GM12878 (cell line): Measurements from ENCODE around the gene ASIP. TPM values are rescaled to one million over a fixed set of nuclear protein-coding genes. Genes with fewer than 3 reads are reported as not detected.

Source experiments
- ATAC-seq: fragments of 200-7000 bp; cut with Tn5 transposase; 3 replicates; pipeline ENCODE4 v1.9.1; 2020; ENCODE audit warnings: mild to moderate bottlenecking, moderate library complexity
- BruUV-seq: library from RNA; stranded (reverse); fragments of 400-500 nt; replicated peaks from 2 replicates; lab custom pipeline; 2021; lab: Mats Ljungman, UMichigan
- CTCF ChIA-PET: fragments of 300-600 bp; sonication (Branson Sonifier 250); formaldehyde crosslinking; extraction: SDS; loops from one replicate; lab custom pipeline; 2021; ENCODE audit warnings: inconsistent platforms; lab: Yijun Ruan, JAX
- POLR2A ChIA-PET: fragments of 350-600 bp; formaldehyde crosslinking; extraction: SDS; loops from one replicate; lab custom pipeline; 2021; ENCODE audit warnings: inconsistent platforms; lab: Charles Lee
- RAD21 ChIA-PET: fragments of 300-600 bp; sonication (Branson Sonifier 250); formaldehyde crosslinking; loops from one replicate; lab custom pipeline; 2023; ENCODE audit warnings: antibody characterized with exemption; ENCODE audit not compliant: unreplicated experiment; lab: Charles Lee
- SMC1A ChIA-PET: fragments of 300-600 bp; sonication (Branson Sonifier 250); formaldehyde crosslinking; loops from one replicate; lab custom pipeline; 2023; ENCODE audit not compliant: unreplicated experiment, uncharacterized antibody; lab: Charles Lee
- DNase-seq: peaks from one replicate; pipeline ENCODE4 v3.0.0-alpha.2; 2011; ENCODE audit warnings: low read depth, low spot score
- FAIRE-seq: peaks from 3 replicates; lab custom pipeline; 2011; peaks lifted over from hg19 to GRCh38; lab: Jason Lieb, UNC
- H2AFZ ChIP-seq: 2 replicates; pipeline ENCODE4 v1.6.0; 2011; ENCODE audit warnings: low read depth, low read length, control low read depth; ENCODE audit not compliant: control insufficient read depth
- H3K27ac ChIP-seq: 2 replicates; pipeline ENCODE4 v1.5.1; 2011; ENCODE audit warnings: control low read depth; ENCODE audit not compliant: control insufficient read depth, insufficient read depth
- H3K27me3 ChIP-seq, 2 experiments: replicated peaks in 1 of 2; 2 replicates each; pipeline versions ENCODE4 v1.6.0 to v1.6.1; 2011; ENCODE audit warnings: low read length in 1 of 2; ENCODE audit not compliant: control insufficient read depth in 2 of 2, insufficient read depth in 2 of 2
- H3K36me3 ChIP-seq, 2 experiments: 2 replicates each; pipeline ENCODE4 v1.5.1; 2011; ENCODE audit warnings: low read length in 1 of 2; ENCODE audit not compliant: control insufficient read depth in 2 of 2, insufficient read depth in 2 of 2
- H3K4me1 ChIP-seq: 2 replicates; pipeline ENCODE4 v1.6.1; 2011; ENCODE audit warnings: mild to moderate bottlenecking, low read length, moderate library complexity, mixed read lengths; ENCODE audit not compliant: control insufficient read depth, insufficient read depth
- H3K4me2 ChIP-seq: 2 replicates; pipeline ENCODE4 v1.6.0; 2011; ENCODE audit warnings: control low read depth; ENCODE audit not compliant: control insufficient read depth, insufficient read depth
- H3K4me3 ChIP-seq: fragments of 200-600 bp; sonication (generic); 2 replicates; pipeline ENCODE4 v1.5.1; 2016
- H3K79me2 ChIP-seq: 2 replicates; pipeline ENCODE4 v1.6.0; 2011; ENCODE audit warnings: low read length; ENCODE audit not compliant: control insufficient read depth, insufficient read depth
- H3K9ac ChIP-seq: 2 replicates; pipeline ENCODE4 v1.8.0; 2011; ENCODE audit warnings: low read length, control low read depth, mixed read lengths; ENCODE audit not compliant: control insufficient read depth, insufficient read depth
- H3K9me3 ChIP-seq: replicated peaks from 3 replicates; pipeline ENCODE4 v1.5.1; 2011; ENCODE audit warnings: mild to moderate bottlenecking, low read length; ENCODE audit not compliant: control insufficient read depth, insufficient read depth
- H4K20me1 ChIP-seq: 2 replicates; pipeline ENCODE4 v1.6.0; 2011; ENCODE audit not compliant: control insufficient read depth, insufficient read depth
- FOXK2 ChIP-seq: fragments of 450-650 bp; IDR thresholded peaks from 2 replicates; pipeline ENCODE4 v1.6.1; 2017; ENCODE audit warnings: mild to moderate bottlenecking, moderate library complexity
- NFYB ChIP-seq: IDR thresholded peaks from 2 replicates; pipeline ENCODE4 v1.6.1; 2011; ENCODE audit warnings: low read depth, mild to moderate bottlenecking, low read length, improper control_type of control experiment, moderate library complexity; ENCODE audit not compliant: insufficient read depth
- NR2C1 ChIP-seq: fragments of 450-650 bp; IDR thresholded peaks from 2 replicates; pipeline ENCODE4 v1.6.1; 2017; ENCODE audit warnings: antibody characterized with exemption, mild to moderate bottlenecking, moderate library complexity
- RFX5 ChIP-seq: IDR thresholded peaks from 2 replicates; pipeline ENCODE4 v1.6.1; 2011; ENCODE audit warnings: low read depth, low read length, improper control_type of control experiment
- USF2 ChIP-seq: IDR thresholded peaks from 2 replicates; pipeline ENCODE4 v1.6.1; 2011; ENCODE audit warnings: low read depth, low read length, improper control_type of control experiment, borderline replicate concordance
- WGBS: methylation state at CpG from one replicate; pipeline ENCODE4 v1.1.6; 2016; ENCODE audit warnings: low lambda C conversion rate; ENCODE audit not compliant: insufficient replicate concordance, insufficient coverage; ENCODE audit errors: missing lambda C conversion rate; 5-methylcytosine and 5-hydroxymethylcytosine counted together
- in situ Hi-C: fragments of 300-500 bp; cut with MboI; formaldehyde crosslinking; loops from 9 replicates; pipeline ENCODE4 v1.14.3; 2018; ENCODE audit warnings: mixed read lengths
- intact Hi-C: fragments of 100-400 bp; cut with micrococcal nuclease; formaldehyde crosslinking; loops from one replicate; pipeline ENCODE4 v1.14.2; 2022; ENCODE audit not compliant: unreplicated experiment
- polyA plus RNA-seq, 11 experiments: library from polyadenylated mRNA; depleted of rRNA in 4 of 11; unstranded in 6 of 11; stranded (reverse) in 5 of 11; fragments of >200 nt; fragmentation: Nextera tagmentation in 4 of 11; fragmentation: Illumina TruSeq in 1 of 11; extraction: Ambion mirVana in 4 of 11; extraction: Trizol in 1 of 11; gene quantifications; 1 replicate in 1 of 11; 2 replicates in 10 of 11; pipeline versions ENCODE4 v1.2.1 to v1.2.3, GENCODE V29; 2011 to 2016; ENCODE audit warnings: inconsistent platforms in 2 of 11, missing spikeins in 2 of 11, low read depth in 1 of 11
- total RNA-seq, 4 experiments: library from RNA; depleted of rRNA in 3 of 4; stranded (reverse); fragments of >200 nt in 3 of 4; fragmentation: Illumina TruSeq in 1 of 4; extraction: Trizol in 1 of 4; gene quantifications; 2 replicates each; pipeline versions ENCODE4 v1.2.1 to v1.2.3, GENCODE V29; 2013 to 2021

The ASIP gene
- total and polyA plus RNA-seq, 10 of the 15 experiments (the other 5 are each of a cell fraction or from before 2014, with no cell fraction given): 0.29 TPM; not detected in 9

GRCh38 chr20:34256629-34257124, 15.5 kb downstream of the ASIP start (continued):
- TF ChIP-seq USF2 (no peak), NR2C1 (no peak)

- no peaks in the 10 kb centered on the region for H3K36me3 ChIP-seq
- no peak overlapping the region for H3K4me3 ChIP-seq
- no peak overlapping the region for H3K4me2 ChIP-seq
- in situ Hi-C loops: no loop called here
- H3K9me3 ChIP-seq: no peaks in the 10 kb centered on the region
- FAIRE-seq: no peak
- no peak for DNase-seq
- H3K27me3 ChIP-seq: no peaks in the 10 kb centered on the region
- SMC1A ChIA-PET: no interaction called here
- H2AFZ ChIP-seq: no peak overlapping the region
- H3K79me2 ChIP-seq: no peaks in the 10 kb centered on the region
- TF ChIP-seq NFYB (no peak), RFX5 (no peak), FOXK2 (peak; percentile 24; the same call in 1 of the 2 replicates)
- intact Hi-C loops: no loop called here
- POLR2A ChIA-PET: interaction anchor here (0.6 kb wide), 1 partner anchor 45 kb away, joined by 4 read pairs; no protein-coding TSS in a partner anchor
- RAD21 ChIA-PET: no interaction called here
- CTCF ChIA-PET: interaction anchor here (0.6 to 0.7 kb wide), 2 partner anchors 96 to 222 kb away, joined by 3 read pairs; no protein-coding TSS in a partner anchor
- no peaks in the 10 kb centered on the region for H4K20me1 ChIP-seq
- WGBS: 82% methylated on average over 5 of the region's 5 CpGs
- peaks cover 5% of the 10 kb centered on the region; the same call in 1 of the 2 replicates for H3K4me1 ChIP-seq
- no TSS peak for BruUV-seq
- ATAC-seq: no peak
- H3K27ac ChIP-seq: no peak overlapping the region
- no peak overlapping the region for H3K9ac ChIP-seq
Observed at GRCh38 chr20:34260208-34260942, 19.2 kb downstream of the ASIP start.
